ENCODE results near the gene DCLRE1C. TPM values are rescaled to one million over a fixed set of nuclear protein-coding genes. Genes with fewer than 3 reads are reported as not detected.

The DCLRE1C gene
- total RNA-seq, 6 experiments from 2014 or later, result 1.7 to 5.0 (median 3.0) TPM

GRCh38 chr10:14884082-14884481 lies 69.8 kb downstream of the DCLRE1C start:
- Histone ChIP-seq H3K27ac (no peak overlapping the region), H3K4me1 (peaks cover 0 to 5% (median 0%) of the 10 kb centered on the region in 4 donors), H3K27me3 (no peaks in the 10 kb centered on the region), H3K4me3 (no peak overlapping the region), H3K9me3 (no peaks in the 10 kb centered on the region), H3K36me3 (no peaks in the 10 kb centered on the region)
- WGBS (ENCODE audit: insufficient coverage, low coverage, low lambda C conversion rate, missing lambda C conversion rate), result 84% methylated on average over 3 of the region's 3 CpGs
- DNase-seq, result no peak
- no peak for TF ChIP-seq POLR2A (IDR thresholded peaks at IDR 0.05)
- TF ChIP-seq CTCF (IDR thresholded peaks at IDR 0.05), result no peak
- intact Hi-C loops (cut with DNase I), result no loop called here
- ATAC-seq, result no peak

GRCh38 chr10:14880229-14880628 lies 73.7 kb downstream of the DCLRE1C start:
- H3K4me3 ChIP-seq, result no peak overlapping the region
- TF ChIP-seq CTCF (IDR thresholded peaks at IDR 0.05) (no peak), POLR2A (IDR thresholded peaks at IDR 0.05) (no peak)
- no peak overlapping the region for H3K27ac ChIP-seq
- no peaks in the 10 kb centered on the region for H3K9me3 ChIP-seq
- DNase-seq (no peak), ATAC-seq (no peak)
- no peaks in the 10 kb centered on the region for H3K27me3 ChIP-seq
- no peaks in the 10 kb centered on the region for H3K36me3 ChIP-seq
- intact Hi-C loops (cut with DNase I), result no loop called here
- H3K4me1 ChIP-seq, result peaks cover 0 to 10% (median 0%) of the 10 kb centered on the region in 4 donors
- 48% methylated on average over 7 of the region's 7 CpGs for WGBS (ENCODE audit: insufficient coverage, low coverage, low lambda C conversion rate, missing lambda C conversion rate)

GRCh38 chr10:14879928-14880193 lies 74.0 kb downstream of the DCLRE1C start:
- ATAC-seq (no peak), DNase-seq (no peak)
- Histone ChIP-seq H3K27me3 (no peaks in the 10 kb centered on the region), H3K27ac (no peak overlapping the region), H3K4me3 (peak overlapping the region in 1 of 3 donors; percentile 94), H3K36me3 (no peaks in the 10 kb centered on the region), H3K9me3 (no peaks in the 10 kb centered on the region), H3K4me1 (peaks cover 0 to 10% (median 0%) of the 10 kb centered on the region in 4 donors)
- TF ChIP-seq POLR2A (IDR thresholded peaks at IDR 0.05), result no peak
- TF ChIP-seq CTCF (IDR thresholded peaks at IDR 0.05), result no peak
- WGBS (ENCODE audit: insufficient coverage, low coverage, low lambda C conversion rate, missing lambda C conversion rate), result 1% methylated on average over 5 of the region's 5 CpGs
- intact Hi-C loops (cut with DNase I), result no loop called here

GRCh38 chr10:14879124-14879927 lies 74.6 kb downstream of the DCLRE1C start:
- ATAC-seq, result peak in 1 of 4 donors; percentile 3
- TF ChIP-seq CTCF (IDR thresholded peaks at IDR 0.05) (no peak), POLR2A (IDR thresholded peaks at IDR 0.05) (no peak)
- intact Hi-C loops (cut with DNase I), result no loop called here
- peaks cover 0 to 10% (median 0%) of the 10 kb centered on the region in 4 donors for H3K4me1 ChIP-seq
- H3K36me3 ChIP-seq, result no peaks in the 10 kb centered on the region
- no peaks in the 10 kb centered on the region for H3K27me3 ChIP-seq
- WGBS (ENCODE audit: insufficient coverage, low coverage, low lambda C conversion rate, missing lambda C conversion rate), result under 1% methylated on average over 48 of the region's 60 CpGs
- peak overlapping the region; percentile 88 to 94 (median 92) for H3K4me3 ChIP-seq
- H3K9me3 ChIP-seq, result no peaks in the 10 kb centered on the region
- H3K27ac ChIP-seq, result peak overlapping the region; percentile 56 to 95 (median 85)
- peak in 1 of 3 donors; percentile 29 for DNase-seq
